Epidermal melanocyte (primary cell): Measurements from ENCODE around the gene PTPN1.
"Not testable (repeated sequence)": the region's sequence is repeated elsewhere in the genome, so short reads cannot be mapped to it uniquely, and the experiment has no call there.

Experiments
- DNase-seq: peaks from one replicate; pipeline ENCODE4 v3.0.0; 2011; ENCODE audit warnings: low spot score; ENCODE audit not compliant: insufficient read length

The PTPN1 gene

DNA sequence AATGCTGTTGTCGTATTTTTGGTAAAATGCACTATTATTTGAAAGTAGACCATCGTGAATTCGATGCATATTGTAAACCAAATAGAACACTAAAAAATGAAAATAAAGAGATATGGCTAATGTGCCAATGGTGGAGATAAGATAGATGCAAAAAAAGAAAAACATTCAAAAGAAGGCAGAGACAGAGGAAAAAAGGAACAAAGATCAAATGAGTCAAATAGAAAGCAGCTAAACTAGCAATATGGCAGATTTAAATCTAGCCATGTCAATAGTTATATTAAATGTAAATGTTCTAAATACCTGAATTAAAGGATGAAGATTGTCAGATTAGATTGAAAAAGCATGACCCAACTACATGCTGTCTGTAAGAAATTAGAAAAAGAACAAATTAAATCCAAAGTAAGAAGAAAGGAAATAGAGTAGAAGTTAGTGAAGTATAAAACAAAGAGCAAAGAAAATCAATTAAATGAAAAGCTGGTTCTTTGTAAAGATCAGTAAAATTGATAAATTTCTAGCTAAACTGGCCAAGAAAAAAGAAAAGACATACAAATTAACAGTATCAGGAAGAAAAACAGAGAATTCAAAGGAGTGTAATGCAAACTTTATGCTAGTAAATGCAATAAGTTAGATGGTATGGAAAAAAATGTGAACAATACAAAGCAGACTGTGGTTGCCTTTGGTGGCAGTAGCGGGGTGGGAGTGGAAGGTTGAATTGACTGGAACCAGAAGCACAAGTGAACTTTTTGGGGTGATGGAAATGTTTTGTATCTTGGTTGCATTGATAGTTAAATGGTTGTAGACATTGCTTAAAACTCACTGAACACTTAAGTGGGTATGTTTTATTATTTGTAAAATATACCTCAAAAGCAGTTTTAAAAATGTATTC is 44.8 kb downstream of the PTPN1 start:
- no peak for DNase-seq

DNA sequence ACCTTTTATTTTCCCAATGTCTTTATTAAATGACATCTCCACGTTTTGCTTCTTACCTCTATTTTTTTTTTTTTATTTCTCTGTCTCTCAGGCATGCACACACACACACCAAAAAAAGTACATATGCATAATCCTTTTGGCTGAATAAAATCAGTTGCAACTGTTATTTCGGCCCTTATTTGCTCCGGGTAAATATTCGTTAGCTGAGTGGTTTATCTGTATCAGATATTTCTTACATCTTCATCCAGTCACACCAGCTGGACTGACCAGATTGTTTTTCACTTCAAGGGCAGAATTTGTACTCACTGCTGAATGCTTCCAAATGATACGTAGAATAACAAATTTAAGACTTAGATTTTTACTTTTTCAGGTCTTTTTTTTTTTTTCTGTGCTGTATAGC is 45.5 kb downstream of the PTPN1 start:
- no peak for DNase-seq

DNA sequence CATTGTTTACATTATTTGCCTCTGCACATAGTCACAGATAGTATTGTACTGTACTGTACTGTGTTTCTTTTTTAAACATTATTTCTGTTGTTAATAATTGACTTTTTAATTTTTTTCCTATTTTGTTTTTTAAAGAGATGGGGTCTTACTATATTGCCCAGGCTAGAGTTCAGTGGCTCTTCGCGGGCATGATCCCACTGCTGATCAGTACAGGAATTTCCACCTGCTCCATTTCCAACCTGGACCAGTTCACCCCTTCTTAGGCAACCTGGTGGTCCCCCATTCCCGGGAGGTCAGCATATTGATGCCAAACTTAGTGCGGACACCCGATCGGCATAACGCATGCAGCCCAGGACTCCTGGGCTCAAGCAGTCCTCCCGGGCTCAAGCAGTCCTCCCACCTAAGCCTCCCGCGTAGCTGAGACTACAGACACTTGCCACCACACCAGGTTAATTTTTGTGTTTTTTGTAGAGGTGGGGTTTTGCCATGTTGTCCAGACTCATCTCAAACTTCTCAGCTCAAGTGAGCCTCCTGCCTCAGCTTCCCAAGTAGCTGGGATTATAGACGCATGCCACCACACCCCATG is 47.5 kb downstream of the PTPN1 start:
- no peak for DNase-seq

DNA sequence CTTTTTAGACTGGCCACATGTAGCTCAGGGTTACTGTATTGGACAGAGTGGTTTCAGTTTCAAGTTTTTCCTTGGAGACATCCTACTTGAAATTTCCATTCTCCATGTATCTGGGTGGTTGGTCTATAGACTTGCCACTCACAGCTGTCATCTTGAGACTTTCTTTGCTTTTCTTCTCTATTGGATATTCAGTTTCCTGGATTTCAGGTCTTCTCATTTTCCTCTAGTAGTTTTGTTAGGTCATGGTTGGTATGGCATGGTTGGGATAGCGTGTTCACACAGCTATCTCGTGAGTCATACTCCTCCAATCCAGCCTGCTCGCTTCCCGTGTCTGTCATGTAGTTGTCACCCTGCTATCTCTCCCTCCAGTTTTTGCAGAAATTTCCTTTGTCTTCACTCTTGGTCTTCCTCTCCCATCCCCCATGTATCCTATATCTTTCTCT is 48.3 kb downstream of the PTPN1 start:
- DNase-seq: no peak

DNA sequence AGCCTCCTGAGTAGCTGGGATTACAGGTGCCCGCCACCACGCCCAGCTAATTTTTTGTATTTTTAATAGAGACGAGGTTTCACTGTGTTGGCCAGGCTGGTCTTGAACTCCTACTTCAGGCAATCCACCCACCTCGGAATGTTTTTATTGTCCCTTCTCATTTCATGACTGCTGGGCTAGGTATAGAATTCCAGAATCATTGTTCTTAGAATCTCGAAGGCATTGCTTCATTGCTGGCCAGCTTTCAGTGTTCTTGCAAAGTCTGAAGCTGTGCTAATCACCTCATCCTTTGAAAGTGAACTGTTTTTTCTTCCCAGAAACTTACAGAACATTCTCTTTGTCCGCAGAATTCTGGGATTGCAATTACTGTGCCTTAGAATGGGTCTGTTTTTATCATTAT is 49.0 kb downstream of the PTPN1 start:
- DNase-seq: no peak

DNA sequence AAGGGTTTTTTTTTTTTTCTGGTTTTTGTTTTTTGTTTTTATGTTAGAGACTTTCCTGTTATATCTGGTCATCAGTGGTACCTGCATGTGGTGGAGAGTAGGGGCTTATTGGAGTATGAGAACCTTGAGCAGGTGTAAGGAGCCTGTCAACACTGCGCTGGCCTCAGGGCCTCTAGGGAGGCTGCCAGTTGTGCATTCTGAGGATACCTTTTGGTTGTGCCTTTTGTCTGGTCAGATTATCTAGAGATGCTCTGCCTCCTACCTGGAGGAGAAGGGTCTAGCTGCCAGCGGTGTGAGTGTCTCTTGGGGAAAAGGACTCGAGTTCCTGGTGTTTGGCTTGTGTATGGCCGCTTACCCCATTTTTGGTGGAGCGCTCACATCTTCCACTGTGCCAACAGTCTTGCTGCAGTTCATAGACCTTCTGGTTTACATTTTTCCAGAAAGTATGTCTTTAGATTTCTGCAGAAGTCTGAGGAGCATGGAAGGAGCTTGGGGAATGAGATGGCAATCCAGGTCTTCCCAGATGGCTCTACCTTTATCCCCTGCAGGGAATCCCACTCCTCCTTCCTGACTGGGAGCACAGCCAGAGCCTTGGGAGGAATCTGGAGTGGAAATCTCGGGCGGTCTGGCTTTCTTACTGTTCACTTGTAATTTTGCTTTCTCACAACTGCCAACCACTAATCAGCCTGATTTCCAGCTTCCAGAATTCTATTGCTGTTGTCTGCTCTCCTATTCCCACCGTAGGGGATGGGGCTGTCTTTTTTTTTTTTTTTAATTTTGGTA is 49.9 kb downstream of the PTPN1 start:
- DNase-seq: no peak

DNA sequence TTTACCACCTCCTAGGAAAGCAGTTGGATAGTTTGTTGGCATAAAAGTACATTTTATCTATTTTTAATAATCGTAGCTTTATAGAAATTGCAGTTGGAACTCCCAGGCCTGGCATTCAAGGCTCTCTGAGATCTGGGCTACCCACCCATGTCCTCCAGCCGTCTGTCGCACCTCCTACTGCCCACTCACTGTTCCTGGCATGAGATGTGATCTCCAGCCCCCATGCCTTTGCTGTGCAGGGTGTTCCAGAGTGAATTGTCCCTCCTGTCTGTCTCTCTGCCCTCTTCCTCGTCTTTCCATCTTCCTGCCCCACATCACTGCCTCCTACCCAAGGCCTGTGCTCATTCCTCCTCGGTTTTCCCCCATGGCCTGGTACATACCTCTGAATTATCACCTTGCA is 50.7 kb downstream of the PTPN1 start:
- DNase-seq: no peak

DNA sequence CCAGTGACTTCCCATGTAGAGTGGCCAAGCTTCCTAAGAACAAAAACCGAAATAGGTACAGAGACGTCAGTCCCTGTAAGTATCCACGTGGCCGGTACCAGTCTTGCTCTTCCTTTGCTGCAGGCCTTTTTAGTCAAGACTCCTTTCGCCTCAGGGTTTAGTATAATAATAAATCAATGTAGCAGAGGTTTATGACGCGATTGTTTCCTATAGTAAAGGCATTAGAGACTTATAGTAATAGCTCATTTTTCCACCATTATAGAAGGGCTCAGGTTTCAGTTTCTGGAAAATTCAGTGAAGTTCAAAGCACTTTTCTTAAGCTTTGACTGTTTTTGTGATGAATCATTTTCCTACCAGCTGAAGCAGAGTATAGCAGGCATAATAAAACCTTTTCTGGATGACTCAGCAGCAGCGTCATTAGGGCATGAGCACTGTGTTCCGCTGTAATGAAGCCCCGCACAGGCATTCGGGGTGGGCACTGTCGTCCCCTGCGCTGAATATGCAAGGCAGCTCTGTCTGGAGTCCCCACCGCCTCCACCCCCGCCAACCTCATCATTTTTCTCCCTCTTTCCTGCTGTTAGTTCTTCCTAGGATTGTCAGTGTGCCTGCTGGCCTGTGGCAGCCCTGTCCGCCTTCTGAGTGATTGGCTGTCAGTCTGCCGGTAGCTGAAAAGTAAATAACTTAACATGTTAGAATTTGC is 51.3 kb downstream of the PTPN1 start:
- peak; percentile 66 for DNase-seq

DNA sequence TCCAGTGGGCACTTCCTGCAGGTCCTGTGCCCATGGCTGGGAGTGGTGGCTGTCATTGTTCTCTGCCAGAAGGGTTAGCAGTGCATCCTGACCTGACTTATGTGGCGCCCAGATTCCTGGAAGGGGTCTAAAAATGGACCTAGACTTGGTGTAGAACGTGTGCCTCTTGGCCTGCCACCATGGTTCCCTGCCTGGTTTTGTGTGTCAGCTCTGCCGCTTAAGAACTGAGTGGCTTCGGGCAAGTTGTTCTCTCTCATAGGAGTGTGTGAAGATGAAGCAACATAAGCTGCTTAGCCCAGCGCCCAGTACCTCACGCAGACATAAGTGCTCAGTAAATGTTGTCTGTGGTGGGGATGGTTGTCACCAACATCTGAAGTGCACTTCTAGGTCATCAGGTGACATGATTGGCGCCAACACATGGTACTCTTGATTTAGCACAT is 52.1 kb downstream of the PTPN1 start:
- no peak for DNase-seq

DNA sequence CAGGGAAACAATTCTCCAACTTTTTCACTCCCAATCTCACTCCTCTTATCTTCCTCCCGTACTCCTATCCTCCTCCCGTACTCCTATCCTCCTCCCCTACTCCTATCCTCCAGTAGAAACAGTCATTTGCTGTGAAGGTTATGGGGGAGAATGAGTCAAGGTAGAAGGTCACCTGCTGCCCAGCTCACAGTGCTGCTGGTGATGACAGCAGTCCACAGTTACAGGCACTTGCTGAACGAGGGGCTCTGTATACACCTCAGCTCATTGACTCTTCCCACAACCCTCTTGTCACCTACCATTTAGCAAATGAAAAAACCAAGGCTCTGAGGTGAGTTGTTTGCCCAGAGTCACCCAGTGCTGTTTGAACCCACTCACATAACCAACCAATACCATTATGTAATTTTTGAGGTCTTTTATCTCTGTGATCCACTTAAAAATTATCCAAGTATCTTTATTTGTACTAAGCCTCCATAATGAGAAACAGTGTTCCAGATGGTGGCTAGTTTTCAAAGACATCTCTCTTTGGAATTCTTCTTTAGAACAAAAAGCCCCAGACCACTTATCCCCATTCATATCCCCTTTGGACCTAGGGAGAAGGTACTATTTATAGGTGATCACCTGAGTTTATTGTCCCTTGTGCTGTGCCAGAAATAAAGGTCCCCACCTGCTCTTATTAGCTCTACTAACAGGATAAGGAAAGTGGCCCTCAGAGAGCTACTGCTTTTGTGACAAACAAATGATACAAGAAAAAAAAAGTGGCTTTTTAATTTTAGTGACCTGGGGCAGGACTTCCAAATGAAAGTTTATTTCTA is 53.2 kb downstream of the PTPN1 start:
- no peak for DNase-seq

DNA sequence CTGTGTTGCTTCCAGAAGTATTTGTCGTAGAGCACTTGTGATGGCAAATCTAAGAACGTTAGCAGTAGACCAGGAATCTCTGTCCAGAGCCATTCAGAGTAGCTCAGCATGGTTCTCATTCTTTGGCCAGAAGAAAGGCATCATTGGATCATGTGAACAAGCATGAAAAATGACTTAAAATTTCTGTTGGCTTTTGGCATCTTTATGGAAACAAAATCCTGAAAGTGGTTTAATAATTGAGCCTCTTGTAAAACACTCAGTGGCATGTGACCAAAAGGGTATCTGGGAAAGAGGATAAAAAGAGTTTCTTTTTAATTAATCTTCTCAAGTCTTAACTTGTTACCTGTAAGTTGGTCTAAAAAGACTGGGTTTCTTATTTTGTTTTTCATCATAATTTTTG is 55.2 kb downstream of the PTPN1 start:
- no peak for DNase-seq

DNA sequence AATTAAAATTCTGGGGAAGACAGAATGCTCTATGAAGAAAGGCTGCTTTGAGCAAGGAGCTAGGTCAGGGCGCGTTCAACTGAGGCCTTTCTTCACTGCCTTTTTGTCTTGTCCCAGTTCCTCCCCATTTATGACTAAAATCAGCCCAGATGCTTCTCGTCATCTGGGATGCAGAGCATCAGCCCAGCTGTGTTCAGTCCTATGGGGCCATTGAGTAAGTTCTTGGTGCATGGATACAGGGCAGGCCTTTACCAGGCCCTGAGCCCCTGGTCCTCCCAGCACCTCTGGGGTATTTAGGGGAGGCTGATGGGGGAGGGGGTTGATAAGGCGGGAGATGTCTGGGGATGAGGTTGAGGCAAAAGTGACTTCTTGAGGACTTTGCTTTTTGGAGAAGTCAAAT is 55.7 kb downstream of the PTPN1 start:
- no peak for DNase-seq

DNA sequence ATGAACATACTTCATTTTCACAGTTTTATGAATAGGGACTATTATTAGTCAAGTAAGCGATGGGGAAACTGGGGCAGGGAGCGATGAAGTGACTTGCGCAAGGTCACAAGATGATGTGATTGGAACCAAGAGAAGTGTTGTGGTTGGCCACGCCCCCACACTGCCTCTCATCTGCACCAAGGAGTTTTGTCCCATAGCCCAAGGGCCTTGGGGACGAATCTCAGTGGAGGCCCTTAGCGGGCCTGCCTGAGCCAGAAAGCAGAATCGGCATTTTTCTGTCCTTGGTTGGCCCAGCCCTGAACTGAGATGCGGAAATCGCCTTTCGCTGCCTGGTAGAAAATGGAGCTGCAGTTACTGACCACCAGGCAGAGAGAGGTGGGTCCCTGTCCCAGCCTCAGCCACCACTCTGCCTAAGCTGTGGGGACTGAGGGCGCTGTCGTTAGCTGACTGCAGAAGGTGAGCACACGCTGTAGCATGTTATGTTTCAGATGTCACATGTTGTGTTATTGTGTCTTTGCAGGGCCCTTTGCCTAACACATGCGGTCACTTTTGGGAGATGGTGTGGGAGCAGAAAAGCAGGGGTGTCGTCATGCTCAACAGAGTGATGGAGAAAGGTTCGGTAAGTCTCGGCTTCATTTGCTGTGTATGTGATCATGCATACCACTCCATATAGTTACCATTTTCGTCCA is 57.8 kb downstream of the PTPN1 start:
- DNase-seq: no peak

DNA sequence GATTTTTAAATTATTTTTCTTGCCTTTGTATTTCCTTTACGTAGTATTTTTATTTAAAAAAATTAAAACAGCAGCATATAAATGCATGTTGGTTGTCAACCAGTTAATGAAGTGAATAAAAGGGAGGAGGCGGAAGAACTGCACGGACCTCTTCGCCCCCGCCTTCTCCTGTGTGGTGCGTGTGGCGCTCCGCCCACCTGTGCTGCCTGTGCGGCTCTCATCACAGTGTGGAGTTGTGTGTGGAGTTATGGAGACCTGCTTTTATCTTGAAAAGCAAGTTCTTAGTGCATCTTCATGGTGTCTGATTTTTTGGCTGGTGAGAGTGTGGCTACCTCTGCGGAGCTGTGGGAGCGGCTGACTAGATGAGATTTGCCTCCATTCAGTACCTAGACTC is 58.4 kb downstream of the PTPN1 start:
- DNase-seq: no peak

DNA sequence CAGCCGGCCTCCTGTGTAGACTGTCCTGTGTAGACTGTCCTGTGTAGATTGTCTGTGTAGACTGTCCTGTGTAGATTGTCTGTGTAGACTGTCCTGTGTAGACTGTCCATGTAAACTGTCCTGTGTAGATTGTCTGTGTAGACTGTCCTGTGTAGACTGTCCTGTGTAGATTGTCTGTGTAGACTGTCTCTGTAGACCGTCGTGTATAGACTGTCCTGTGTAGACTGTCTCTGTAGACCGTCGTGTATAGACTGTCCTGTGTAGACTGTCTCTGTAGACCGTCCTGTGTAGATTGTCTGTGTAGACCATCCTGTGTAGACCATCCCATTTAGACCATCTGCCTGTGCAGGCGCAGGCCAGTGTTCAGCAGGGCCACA is 59.3 kb downstream of the PTPN1 start:
- DNase-seq: not testable (repeated sequence)

DNA sequence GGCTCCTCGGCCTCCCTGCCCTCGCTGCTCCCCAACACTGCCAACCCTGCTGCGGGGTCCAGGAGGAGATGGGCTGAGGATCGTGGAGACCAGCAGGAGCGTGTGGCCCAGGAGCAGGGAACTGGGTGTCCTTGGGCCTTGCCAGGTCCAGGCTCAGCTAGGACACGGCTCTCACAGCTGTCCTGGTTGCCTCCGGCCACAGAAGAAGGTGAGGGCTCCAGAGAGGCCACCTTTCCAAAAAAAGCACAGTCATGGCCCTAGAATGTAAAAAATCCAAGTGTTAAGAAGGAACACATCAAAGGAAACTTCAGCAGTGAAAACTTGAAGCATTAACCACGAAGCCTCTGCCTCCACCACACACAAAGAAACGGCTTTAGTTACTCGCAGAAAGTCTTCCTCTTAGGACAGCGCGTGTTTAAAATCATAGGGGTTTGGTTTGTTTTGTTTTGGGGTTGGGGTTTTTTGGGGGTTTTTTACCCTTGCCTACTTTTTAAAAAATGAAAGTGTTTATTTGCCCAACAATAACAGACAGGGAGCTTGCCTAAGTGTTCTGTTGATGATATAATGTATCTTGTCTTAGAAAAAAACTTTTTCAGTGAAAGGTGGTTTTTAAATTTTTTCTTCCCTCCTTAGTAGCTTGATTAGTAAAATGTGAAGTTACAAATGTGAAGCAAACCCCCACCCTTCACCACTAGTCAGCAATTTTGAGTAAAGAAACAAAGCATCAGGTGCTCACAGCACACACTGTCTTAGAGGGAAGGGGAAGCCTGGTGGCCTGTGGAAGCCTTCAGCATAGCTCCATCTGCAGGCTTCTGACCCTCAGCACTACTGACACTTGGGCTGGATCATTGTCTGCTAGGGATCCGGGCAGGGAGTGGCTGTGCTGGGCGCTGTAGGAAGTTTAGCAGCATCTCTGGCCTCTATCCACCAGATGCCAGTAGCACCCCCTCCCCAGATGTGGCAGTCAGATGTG is 60.0 kb downstream of the PTPN1 start:
- DNase-seq: no peak

DNA sequence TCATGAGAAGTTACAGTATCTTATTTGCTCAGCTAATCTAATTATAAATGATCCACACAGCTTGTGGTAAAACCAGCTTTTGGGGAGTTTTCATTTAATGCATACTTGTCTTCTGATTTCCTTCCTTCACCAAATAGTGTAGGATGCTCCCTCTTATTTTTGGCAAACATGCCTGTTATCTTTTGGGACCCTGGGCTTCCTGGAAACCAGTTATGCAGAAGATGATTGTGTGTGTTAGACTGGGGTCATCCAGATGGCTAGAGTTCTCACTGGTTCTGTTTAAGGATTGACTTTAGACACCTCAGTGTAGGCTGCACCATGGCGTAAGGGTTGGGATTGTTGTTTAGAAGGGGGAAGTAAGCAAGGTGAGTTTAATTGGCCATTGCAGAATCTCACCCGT is 61.3 kb downstream of the PTPN1 start:
- DNase-seq: no peak

DNA sequence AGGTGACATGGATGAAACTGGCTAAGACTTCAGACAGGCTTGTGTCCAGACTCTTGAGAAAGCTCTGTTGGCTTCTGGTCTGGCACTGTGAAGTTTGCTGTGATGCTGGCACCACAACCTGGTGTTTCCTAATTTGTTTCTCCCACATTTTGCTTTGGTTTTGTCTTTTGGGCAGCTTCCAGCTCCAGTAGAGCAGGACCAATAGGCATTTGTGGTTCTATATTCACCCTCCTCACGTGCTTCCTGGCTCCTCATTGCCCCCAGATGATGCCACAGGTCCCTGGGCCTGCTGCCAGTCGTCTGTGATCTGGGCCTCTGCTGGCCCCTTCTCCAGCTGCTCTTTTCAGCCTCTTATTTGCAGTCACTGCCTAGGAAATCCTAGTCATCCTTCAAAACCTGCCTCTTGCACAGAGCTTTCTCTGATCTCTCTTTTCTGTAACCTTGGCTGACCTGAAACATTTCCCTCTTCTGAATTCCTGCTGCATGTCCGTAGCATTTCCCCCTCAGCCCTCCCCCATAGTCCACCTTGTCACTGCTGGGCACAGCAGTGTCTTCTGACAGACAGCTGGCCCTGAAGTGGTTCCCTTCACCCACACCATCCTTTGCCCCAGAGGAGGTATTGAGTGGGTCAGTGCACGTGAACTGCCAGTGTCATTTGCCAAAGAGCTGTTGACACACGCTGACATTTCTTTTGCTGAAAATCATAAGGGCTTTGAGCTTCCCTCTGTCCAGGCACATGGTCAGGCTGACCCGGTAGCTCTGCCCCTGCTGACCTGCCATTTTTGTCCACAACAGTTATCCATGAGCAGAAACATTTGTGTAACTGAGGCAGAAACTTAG is 63.0 kb downstream of the PTPN1 start:
- peak; percentile 63 for DNase-seq
